Muscle of arm (tissue), 12 donors: ENCODE data around the gene NCKAP1. TPM values are rescaled to one million over a fixed set of nuclear protein-coding genes. Genes with fewer than 3 reads are reported as not detected.
"Not testable (repeated sequence)": the region's sequence is repeated elsewhere in the genome, so short reads cannot be mapped to it uniquely, and the experiment has no call there.

Experiments used
- DNase-seq: peaks from one replicate; pipeline ENCODE4 v3.0.0-alpha.2; 2013
- polyA plus RNA-seq, 12 donors: library from polyadenylated mRNA; unstranded; fragments of 120-200 nt; gene quantifications; one replicate each; pipeline ENCODE4 v1.2.1, GENCODE V29; 2013; ENCODE audit not compliant: insufficient read length in 12 of 12

NCKAP1 gene
- polyA plus RNA-seq, 12 donors: 74.7 to 112 (median 103) TPM; not detected in 1

GRCh38 chr2:183037553-183038340 is 510 bp downstream of the NCKAP1 start:
- peak; percentile 53 for DNase-seq

GRCh38 chr2:183037074-183037552 is 1.1 kb downstream of the NCKAP1 start:
- DNase-seq: no peak

- no peak for DNase-seq
Observed at GRCh38 chr2:183035954-183036669, 2.1 kb downstream of the NCKAP1 start.

GRCh38 chr2:183035298-183035953 is 2.8 kb downstream of the NCKAP1 start:
- DNase-seq: peak; percentile 40

GRCh38 chr2:183034806-183035205 is 3.5 kb downstream of the NCKAP1 start:
- no peak for DNase-seq

GRCh38 chr2:183033951-183034350 is 4.3 kb downstream of the NCKAP1 start:
- no peak for DNase-seq

- peak; percentile 41 for DNase-seq
Observed at GRCh38 chr2:183031911-183032794, 6.1 kb downstream of the NCKAP1 start.

- no peak for DNase-seq
Observed at GRCh38 chr2:183029219-183029618, 9.0 kb downstream of the NCKAP1 start.

- DNase-seq: no peak
Observed at GRCh38 chr2:183028108-183028507, 10.1 kb downstream of the NCKAP1 start.

GRCh38 chr2:183027443-183027842 is 10.8 kb downstream of the NCKAP1 start:
- no peak for DNase-seq

- DNase-seq: no peak
Observed at GRCh38 chr2:183026424-183026823, 11.8 kb downstream of the NCKAP1 start.

GRCh38 chr2:183025993-183026392 is 12.3 kb downstream of the NCKAP1 start:
- no peak for DNase-seq

GRCh38 chr2:183024339-183025095 is 13.7 kb downstream of the NCKAP1 start:
- DNase-seq: no peak

GRCh38 chr2:183022711-183023110 is 15.5 kb downstream of the NCKAP1 start:
- DNase-seq: no peak

GRCh38 chr2:183021613-183022012 is 16.6 kb downstream of the NCKAP1 start:
- no peak for DNase-seq

GRCh38 chr2:183019718-183020442 is 18.4 kb downstream of the NCKAP1 start:
- no peak for DNase-seq

GRCh38 chr2:183017845-183018244 is 20.4 kb downstream of the NCKAP1 start:
- not testable (repeated sequence) for DNase-seq

GRCh38 chr2:183014005-183014404 is 24.3 kb downstream of the NCKAP1 start:
- DNase-seq: no peak

GRCh38 chr2:183011743-183012142 is 26.5 kb downstream of the NCKAP1 start:
- no peak for DNase-seq

GRCh38 chr2:183010112-183010511 is 28.1 kb downstream of the NCKAP1 start:
- no peak for DNase-seq
